HG02759 (cell line): Measurements from ENCODE around the gene RBM47.
"Not testable (repeated sequence)": the region's sequence is repeated elsewhere in the genome, so short reads cannot be mapped to it uniquely, and the experiment has no call there.

ENCODE experiments used
- ATAC-seq: cut with Tn5 transposase; IDR thresholded peaks from one replicate; pipeline ENCODE4 v1.9.1; 2021; ENCODE audit warnings: mild to moderate bottlenecking, moderate library complexity; ENCODE audit not compliant: unreplicated experiment

RBM47 gene

GRCh38 chr4:40418430-40419230, 211.0 kb downstream of the RBM47 start:
- ATAC-seq, result peak; percentile 54

DNA sequence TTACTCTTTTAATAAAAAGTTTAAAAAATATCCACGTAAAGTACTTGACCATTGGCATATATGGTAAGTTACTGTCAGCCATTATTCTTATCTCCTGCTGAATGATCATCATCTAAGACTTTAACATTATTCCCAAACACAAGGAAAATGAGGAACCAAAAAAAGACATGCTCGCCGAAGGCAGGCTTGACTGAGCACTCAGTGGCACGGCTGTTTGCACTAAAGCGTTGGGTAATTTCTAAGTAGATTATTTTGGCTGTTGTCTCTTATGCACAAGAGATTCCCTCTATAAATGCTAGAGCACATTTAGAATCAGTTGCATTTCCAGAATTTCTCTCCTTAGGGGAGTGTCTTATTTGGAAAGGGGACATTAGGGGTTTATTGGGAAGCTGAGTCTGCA, 211.7 kb downstream of the RBM47 start:
- ATAC-seq, result no peak

GRCh38 chr4:40414673-40415072, 215.0 kb downstream of the RBM47 start:
- no peak for ATAC-seq

DNA sequence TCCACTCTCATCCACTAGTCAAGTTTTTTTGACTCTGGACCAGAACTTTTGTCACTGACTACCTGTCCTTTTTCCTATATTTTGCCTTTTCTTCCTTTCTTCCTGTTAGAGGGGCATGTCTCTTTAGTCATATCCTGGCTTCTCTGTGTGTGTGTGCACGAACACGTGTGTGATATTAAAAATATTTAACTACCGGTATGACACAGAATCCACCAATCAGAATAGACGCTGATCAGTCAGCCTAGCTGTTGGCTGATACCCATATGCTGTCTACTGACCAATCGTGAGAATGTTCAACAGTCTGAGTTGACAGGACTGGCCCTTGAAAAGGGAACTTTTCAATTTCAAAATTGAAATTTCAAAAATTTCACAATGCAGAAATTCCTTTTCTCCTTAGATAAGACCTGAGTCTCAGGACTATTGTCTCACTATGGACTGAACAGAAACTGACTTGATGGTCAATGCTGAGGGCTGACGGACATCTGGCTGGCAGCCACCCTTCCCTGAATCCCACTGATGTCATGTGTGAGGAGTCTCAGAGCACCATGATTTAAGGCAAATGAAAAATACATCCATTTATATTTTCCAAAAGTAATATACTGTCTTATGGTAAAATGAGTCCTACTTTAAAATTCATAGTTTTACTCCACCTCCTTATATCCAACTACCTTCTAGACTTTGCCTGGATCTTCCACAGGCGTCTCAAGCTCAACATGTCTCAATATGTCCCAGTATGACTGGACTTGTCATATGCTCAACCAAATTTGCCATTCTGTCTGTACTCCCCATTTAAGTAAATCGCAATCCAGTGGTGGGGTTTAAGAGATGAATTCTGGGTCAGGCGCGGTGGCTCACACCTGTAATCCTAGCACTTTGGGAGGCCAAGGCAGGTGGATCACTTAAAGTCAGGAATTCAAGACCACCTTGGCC, 216.5 kb downstream of the RBM47 start:
- ATAC-seq, result no peak

GRCh38 chr4:40412388-40412787, 217.3 kb downstream of the RBM47 start:
- ATAC-seq, result no peak

DNA sequence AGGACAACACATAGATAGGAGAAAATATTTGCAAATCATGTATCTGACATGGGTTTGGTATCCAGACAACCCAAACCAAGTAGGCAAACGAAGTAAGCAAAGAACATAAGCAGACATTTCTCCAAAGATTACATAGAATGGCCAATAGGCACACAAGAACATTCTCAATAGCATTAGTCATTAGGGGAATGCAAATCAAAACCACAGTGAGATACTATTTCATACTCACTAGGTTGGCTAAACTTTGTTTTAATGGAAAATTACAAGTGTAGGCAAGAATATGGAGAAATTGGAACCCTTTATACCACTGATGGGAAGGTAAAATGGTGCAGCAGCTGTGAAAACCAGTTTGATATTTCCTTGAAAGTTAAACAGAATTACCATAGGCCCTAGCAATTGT, 219.8 kb downstream of the RBM47 start:
- no peak for ATAC-seq

GRCh38 chr4:40407468-40407867, 222.2 kb downstream of the RBM47 start:
- not testable (repeated sequence) for ATAC-seq

GRCh38 chr4:40406340-40406739, 223.3 kb downstream of the RBM47 start:
- no peak for ATAC-seq

DNA sequence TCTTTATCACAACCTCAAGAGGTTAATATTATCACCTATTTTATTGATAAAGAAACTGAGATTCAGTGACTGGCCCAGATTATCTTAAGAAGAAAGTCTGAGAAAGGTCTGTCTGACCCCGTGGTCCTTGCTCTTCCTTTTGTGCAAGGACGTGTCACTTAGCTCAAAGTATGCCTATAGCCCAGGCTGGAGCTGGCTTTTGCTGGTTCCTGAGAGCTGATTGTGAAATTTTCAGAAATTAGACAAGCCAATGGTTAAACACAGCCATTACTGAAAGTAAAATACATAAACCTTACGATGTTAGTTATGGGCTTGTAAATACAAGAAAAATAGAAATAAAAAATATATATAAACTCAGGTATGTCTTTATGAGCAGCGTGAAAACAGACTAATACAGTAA, 224.5 kb downstream of the RBM47 start:
- no peak for ATAC-seq

DNA sequence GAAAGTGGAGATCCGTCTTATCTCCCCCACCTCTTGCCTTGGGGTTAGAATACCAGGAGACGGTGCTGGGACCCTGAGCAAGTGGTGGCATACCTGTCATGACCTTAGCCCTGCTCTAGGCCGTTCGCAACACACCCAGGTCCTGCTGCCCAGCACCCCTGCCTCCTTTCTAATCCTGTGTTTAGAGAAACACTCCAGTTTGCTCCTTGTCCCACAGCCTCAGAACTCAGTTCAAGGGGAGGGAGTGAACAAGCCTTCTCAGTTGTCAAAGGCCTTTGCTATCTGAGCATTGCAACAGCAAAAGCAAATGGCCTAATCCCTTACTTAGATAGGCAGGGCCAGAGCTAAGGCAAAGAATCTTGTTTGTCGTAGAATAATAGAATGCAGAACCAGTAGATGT, 226.6 kb downstream of the RBM47 start:
- ATAC-seq, result no peak

DNA sequence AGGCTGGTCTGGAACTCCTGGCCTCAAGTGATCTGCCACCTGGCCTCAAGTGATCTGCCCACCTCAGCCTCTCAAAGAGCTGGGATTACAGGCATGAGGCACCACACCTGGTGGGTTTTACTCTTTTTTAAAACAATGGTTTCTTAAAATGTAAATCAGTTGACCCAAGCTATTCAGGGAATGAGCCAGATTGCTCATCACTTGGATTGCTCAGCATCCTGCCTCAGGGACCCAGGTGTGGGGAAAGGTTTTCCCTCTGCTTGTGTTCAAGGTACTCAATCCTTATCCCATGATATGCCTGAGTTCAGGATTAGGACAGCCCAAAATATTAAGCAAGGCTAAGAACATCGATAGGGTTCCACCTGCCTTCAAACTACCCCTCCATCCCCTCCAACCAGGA, 227.1 kb downstream of the RBM47 start:
- no peak for ATAC-seq

DNA sequence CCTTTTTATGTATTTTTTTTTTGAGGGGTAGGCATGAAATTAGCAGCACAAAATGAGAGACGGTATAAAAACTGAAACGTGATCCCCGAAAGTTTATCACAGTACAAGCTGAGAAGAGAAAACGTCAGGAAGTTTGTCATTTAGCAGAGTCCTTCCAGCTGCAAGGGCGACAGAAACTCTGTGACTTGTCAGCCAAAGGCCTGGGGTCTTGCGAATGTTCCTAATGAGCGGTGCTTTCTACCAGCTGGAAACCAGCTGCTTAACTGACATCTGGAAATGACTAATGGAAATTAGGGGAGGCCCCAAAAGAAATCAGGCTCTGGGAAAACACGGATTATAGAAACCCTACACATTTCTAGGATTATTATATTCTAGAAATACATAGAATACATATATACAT, 228.0 kb downstream of the RBM47 start:
- ATAC-seq, result no peak

- no peak for ATAC-seq
Measured at GRCh38 chr4:40401096-40401495, 228.6 kb downstream of the RBM47 start.

DNA sequence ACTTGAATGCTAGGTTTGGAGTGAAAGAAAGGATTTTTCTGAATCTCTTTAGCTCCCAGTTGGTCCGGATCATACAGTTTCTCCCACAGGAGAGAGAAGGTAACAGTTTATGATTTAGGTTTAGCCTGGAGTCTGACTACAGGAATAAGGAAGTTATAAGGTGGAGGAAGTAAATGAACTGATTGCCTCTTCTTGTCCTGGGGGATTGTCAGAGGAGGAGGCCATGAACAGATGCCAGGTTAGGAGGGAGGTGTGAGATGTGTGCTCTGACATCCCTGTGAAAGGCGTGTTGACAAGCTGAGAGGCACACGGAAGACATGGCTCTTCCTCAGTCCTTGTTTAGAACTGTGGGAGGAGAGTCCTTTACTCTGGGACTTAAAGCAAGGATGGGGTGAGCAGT, 230.1 kb downstream of the RBM47 start:
- ATAC-seq, result no peak

GRCh38 chr4:40395908-40396793, 233.5 kb downstream of the RBM47 start:
- no peak for ATAC-seq

DNA sequence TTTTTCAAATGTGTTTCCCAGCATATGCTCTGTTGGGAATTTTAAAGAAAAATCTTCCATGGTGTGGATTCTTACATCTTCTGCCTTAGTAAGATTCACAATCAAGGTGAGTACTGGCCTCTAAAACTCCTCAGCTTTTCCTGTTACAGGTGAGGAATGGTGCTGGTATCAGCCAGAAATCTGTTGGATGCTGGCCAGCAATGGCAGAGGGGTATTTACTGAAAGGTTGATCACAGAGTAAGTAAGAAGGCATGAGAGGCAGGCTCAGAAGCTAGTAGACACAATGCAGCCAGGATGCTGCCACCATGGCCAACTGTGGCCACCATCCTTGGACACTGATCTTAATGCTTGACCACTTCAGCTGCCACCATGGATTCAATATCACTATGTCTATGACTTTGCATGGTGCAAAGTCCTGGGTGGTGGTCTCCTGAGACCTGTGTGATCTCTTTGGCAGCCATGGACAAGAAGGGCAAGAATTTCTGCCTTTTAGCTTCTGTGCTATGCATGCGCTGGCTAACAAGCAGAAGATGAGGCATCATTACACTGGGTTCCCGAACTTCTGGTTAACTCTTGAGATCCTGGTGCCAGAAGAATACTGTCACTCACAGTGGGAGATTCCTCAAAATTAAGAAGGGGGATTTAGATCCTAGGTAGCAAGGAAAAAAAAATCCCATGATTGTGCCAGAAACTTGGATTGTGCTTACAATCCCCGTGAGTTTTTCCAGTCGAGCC, 234.3 kb downstream of the RBM47 start:
- ATAC-seq, result no peak

GRCh38 chr4:40394236-40394635, 235.4 kb downstream of the RBM47 start:
- ATAC-seq, result no peak

GRCh38 chr4:40392241-40392640, 237.4 kb downstream of the RBM47 start:
- ATAC-seq, result not testable (repeated sequence)

DNA sequence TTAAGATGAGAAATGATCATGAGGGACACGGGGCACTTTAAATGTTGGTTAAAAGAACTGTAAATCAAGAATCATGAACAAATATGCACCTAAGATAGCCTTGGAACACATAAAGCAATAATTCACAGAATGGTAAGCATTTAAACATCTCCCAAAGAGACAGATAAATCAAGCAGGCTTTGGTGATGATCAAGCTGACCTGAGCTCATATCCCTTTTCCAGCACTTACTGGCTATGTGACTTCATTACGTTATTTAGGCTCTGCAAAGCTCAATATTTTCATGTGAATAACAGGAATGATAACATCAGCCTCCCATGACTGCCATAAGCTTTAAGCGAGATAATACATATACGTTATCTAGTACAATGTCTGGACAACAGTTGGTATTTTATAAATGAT, 239.7 kb downstream of the RBM47 start:
- no peak for ATAC-seq

DNA sequence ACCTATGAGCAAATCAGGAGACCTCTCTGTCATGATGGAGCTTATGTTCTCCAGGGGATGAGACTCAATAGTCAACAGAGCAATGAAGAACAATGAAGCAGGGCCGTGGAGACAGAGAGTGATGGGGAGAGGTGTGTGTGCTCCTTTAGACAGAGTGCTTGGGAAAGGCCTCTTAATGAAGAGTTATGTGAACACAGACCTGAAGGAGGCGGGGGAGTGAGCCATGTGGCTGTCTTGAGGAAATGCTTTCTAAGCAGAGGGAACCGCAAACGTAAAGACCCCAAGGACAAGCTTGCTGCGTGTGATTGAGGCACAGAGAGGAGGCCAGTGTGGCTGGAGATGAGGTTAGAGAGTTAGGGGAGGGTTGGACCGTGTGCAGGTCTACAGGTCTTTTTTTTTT, 241.4 kb downstream of the RBM47 start:
- no peak for ATAC-seq
